WERI-Rb-1 (cell line): ENCODE results near the gene CYP24A1.

Experiments used
- DNase-seq: peaks from one replicate; pipeline ENCODE4 v3.0.0-alpha.2; 2020
- H3K27ac ChIP-seq: fragments of 250-450 bp; sonication (Bioruptor Pico); 2 replicates; pipeline ENCODE4 v1.5.1; 2020; ENCODE audit warnings: mild to moderate bottlenecking, moderate library complexity
- H3K27me3 ChIP-seq: fragments of 250-450 bp; sonication (Bioruptor Pico); 2 replicates; pipeline ENCODE4 v1.5.1; 2021; ENCODE audit warnings: mild to moderate bottlenecking, low read depth, moderate library complexity; ENCODE audit not compliant: insufficient read depth, severe bottlenecking
- H3K36me3 ChIP-seq: fragments of 250-450 bp; sonication (Bioruptor Pico); 2 replicates; pipeline ENCODE4 v1.5.1; 2020; ENCODE audit warnings: mild to moderate bottlenecking, moderate library complexity
- H3K4me3 ChIP-seq: 2 replicates; pipeline ENCODE4 v1.5.1; 2011; ENCODE audit warnings: low read depth, mild to moderate bottlenecking, control low read depth, low read length
- H3K9me3 ChIP-seq: fragments of 250-450 bp; sonication (Bioruptor Pico); 2 replicates; pipeline ENCODE4 v1.5.1; 2021; ENCODE audit warnings: mild to moderate bottlenecking, moderate library complexity; ENCODE audit not compliant: severe bottlenecking
- CTCF ChIP-seq: IDR thresholded peaks from 2 replicates; pipeline ENCODE4 v1.5.1; 2011; ENCODE audit warnings: low read depth, mild to moderate bottlenecking, control low read depth, inconsistent platforms, low read length

The CYP24A1 gene

GRCh38 chr20:54156522-54156921 lies 17.3 kb downstream of the CYP24A1 start:
- TF ChIP-seq CTCF = no peak
- Histone ChIP-seq H3K27ac (no peak overlapping the region), H3K27me3 (peaks cover 87% of the 10 kb centered on the region), H3K4me3 (no peak overlapping the region), H3K36me3 (no peaks in the 10 kb centered on the region), H3K9me3 (no peaks in the 10 kb centered on the region)
- DNase-seq = no peak

- H3K27me3 ChIP-seq = peaks cover 87% of the 10 kb centered on the region
- H3K9me3 ChIP-seq = no peaks in the 10 kb centered on the region
- no peak for TF ChIP-seq CTCF
- no peak overlapping the region for H3K4me3 ChIP-seq
- DNase-seq = no peak
- H3K27ac ChIP-seq = no peak overlapping the region
- H3K36me3 ChIP-seq = no peaks in the 10 kb centered on the region
Observed at GRCh38 chr20:54155736-54156317, 18.0 kb downstream of the CYP24A1 start.

- no peak overlapping the region for H3K4me3 ChIP-seq
- no peaks in the 10 kb centered on the region for H3K36me3 ChIP-seq
- no peak for TF ChIP-seq CTCF
- H3K9me3 ChIP-seq = no peaks in the 10 kb centered on the region
- peaks cover 85% of the 10 kb centered on the region for H3K27me3 ChIP-seq
- H3K27ac ChIP-seq = no peak overlapping the region
- no peak for DNase-seq
Observed at GRCh38 chr20:54154439-54154838, 19.3 kb downstream of the CYP24A1 start.

- no peak for TF ChIP-seq CTCF
- H3K27me3 ChIP-seq = peaks cover 86% of the 10 kb centered on the region
- H3K27ac ChIP-seq = no peak overlapping the region
- no peak overlapping the region for H3K4me3 ChIP-seq
- H3K36me3 ChIP-seq = no peaks in the 10 kb centered on the region
- no peaks in the 10 kb centered on the region for H3K9me3 ChIP-seq
- no peak for DNase-seq
Observed at GRCh38 chr20:54153847-54154246, 19.9 kb downstream of the CYP24A1 start.

- no peak for TF ChIP-seq CTCF
- Histone ChIP-seq H3K27me3 (peaks cover 84% of the 10 kb centered on the region), H3K27ac (no peak overlapping the region), H3K36me3 (no peaks in the 10 kb centered on the region), H3K9me3 (no peaks in the 10 kb centered on the region), H3K4me3 (no peak overlapping the region)
- DNase-seq = no peak
Observed at GRCh38 chr20:54153041-54153327, 20.8 kb downstream of the CYP24A1 start.

GRCh38 chr20:54152227-54153040 lies 21.4 kb downstream of the CYP24A1 start:
- DNase-seq = no peak

More at GRCh38 chr20:54152227-54153040, 21.4 kb downstream of the CYP24A1 start:
- H3K36me3 ChIP-seq = no peaks in the 10 kb centered on the region
- no peaks in the 10 kb centered on the region for H3K9me3 ChIP-seq
- no peak for TF ChIP-seq CTCF
- H3K27ac ChIP-seq = no peak overlapping the region
- H3K4me3 ChIP-seq = no peak overlapping the region
- peaks cover 83% of the 10 kb centered on the region for H3K27me3 ChIP-seq
